Activated CD8-positive, alpha-beta memory T cell treated with anti-CD3 and anti-CD28 coated beads for 24 hours (primary cell): ENCODE results near the gene PPM1N.

ENCODE experiments used
- DNase-seq: peaks from one replicate; pipeline ENCODE4 v3.0.0-alpha.2; 2020

The PPM1N gene

GRCh38 chr19:45547211-45547770, 49.0 kb downstream of the PPM1N start:
- DNase-seq = no peak

- DNase-seq = no peak
Measured at GRCh38 chr19:45547965-45548609, 49.8 kb downstream of the PPM1N start.
